NCI-H1048 (cell line): ENCODE measurements around the gene IQSEC1.
"Not testable (repeated sequence)": the region's sequence is repeated elsewhere in the genome, so short reads cannot be mapped to it uniquely, and the experiment has no call there.

Experiments
- DNase-seq: peaks from one replicate; lab custom pipeline; 2025; lab: John Stamatoyannopoulos, UW

Gene IQSEC1

GRCh38 chr3:12892840-12893189 lies 180.4 kb downstream of the IQSEC1 start:
- no peak for DNase-seq

DNA sequence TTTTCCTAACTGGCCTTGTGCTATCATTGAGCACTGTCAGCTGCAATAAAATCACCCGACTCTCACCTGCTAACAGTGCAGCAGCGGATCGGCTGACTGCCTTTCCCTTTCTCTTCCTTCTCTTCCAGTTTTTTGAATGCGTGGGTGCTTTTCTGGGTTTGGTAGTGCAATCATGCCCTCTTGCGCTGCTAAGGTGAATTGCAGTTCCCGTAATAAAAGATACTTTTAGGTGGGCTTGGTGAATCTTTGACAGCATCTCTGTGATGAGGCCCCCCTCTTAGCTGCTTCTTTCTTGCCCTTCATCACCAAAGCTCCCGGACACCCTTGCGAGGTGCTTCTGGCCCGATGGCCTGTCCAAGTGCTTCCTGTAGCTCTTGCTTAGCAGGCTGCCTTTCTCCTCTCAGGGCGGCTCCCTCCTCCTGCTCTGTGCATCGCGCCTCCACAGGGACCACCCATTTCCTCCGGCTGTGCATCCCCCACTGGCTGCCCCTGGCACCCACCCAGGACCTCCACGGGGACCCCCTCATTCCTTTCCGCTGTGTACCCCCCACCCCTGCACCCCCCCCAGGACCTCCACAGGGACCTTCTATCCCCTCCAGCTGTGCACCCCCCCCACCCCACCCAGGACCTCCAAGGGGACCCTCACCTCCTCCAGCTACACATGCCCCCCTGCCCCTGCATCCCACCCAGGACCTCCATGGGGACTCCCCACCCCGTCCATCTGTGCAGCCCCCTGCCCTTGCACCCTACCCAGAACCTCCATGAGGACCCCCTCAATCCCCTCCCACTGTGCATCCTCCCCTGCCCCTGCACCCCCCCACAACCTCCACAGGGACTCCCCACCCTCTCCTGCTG lies 181.0 kb downstream of the IQSEC1 start:
- DNase-seq, result peak; percentile 5

GRCh38 chr3:12891391-12891984 lies 181.7 kb downstream of the IQSEC1 start:
- DNase-seq, result no peak

GRCh38 chr3:12890610-12891390 lies 182.4 kb downstream of the IQSEC1 start:
- DNase-seq, result no peak

GRCh38 chr3:12886736-12887135 lies 186.5 kb downstream of the IQSEC1 start:
- no peak for DNase-seq

- no peak for DNase-seq
Measured at GRCh38 chr3:12886106-12886679, 187.0 kb downstream of the IQSEC1 start.

- no peak for DNase-seq
Measured at GRCh38 chr3:12885583-12885930, 187.7 kb downstream of the IQSEC1 start.

- no peak for DNase-seq
Measured at GRCh38 chr3:12884790-12885582, 188.2 kb downstream of the IQSEC1 start.

- DNase-seq, result no peak
Measured at GRCh38 chr3:12884186-12884680, 189.0 kb downstream of the IQSEC1 start.

DNA sequence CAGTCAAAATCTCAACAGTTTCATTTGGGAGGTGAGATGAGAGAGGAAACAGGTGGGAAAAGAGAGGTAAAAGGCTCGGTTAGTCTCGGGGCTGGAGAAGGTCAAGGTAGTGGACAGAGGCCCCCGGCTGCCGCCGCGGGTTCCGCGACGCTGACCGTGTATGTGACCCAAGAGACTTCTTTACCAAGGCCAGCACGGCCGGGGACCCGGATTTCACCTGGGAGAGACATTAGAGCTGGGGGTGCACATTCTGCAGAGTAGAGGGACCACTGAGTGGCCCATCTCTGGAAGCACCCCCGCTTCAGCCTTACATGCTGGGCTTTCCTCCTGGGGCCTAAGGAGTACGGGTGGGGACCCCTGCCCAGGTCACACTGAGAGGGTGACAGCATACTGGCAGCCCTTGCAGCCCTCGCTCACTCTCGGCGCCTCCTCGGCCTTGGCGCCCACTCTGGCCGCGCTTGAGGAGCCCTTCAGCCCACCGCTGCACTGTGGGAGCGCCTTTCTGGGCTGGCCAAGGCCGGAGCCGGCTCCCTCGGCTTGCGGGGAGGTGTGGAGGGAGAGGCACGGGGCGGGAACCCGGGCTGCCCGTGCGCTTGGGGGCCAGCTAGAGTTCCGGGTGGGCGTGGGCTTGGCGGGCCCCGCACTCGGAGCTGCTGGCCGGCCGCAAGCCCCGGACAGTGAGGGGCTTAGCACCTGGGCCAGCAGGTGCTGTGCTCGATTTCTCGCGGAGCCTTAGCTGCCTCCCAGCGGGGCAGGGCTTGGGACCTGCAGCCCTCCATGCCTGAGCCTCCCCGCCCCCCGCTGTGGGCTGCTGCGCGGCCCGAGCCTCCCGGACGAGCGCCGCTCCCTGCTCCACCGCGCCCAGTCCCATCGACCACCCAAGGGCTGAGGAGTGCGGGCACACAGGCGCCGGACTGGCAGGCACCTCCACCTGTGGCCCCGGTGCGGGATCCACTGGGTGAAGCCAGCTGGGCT lies 190.6 kb downstream of the IQSEC1 start:
- DNase-seq, result no peak

DNA sequence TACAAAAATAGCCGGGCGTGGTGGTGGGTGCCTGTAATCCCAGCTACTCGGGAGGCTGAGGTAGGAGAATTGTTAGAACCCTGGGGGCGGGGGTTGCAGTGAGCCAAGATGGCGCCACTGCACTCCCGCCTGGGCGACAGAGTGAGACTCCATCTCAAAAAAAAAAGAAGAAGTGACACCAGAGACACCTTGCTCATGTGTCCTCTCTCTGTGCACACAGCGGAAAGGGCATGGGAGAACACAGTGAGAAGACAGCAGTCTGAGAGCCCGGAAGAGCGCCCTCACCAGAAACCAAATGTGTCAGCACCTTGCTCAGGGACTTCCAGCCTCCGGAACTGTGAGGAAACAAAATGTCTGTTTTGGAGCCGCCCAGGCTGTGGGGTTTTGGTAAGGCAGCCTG lies 191.4 kb downstream of the IQSEC1 start:
- DNase-seq, result not testable (repeated sequence)

DNA sequence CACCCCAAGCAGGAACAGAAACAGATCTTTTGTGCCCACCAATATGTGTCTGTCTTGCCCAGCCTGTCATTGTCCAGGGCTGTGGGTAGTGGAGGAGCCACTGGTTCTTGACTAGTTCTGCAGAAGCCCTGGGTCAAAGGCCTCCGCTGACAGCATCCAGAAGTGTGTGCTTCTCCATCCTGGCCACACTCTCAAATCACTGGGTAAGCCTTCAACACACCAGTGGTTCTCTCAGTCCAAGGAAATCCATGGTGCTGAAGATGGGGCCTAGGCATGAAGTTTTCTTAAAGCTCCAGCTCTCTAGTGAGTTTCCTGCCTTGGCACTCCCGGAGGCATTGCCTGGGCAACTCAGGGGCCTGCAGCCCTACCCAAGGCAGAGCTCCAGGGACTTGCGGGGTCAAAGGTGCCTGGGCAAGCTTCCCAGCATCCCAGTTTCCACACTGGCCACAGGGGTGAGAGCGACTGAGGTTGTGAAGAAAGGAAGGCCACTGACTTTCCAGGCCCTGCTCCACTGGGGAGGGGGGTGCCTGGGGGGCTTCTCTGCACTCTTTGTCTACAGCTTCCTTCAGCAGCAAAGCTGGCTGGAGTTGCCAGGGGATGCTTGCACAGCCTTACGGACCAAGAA lies 193.9 kb downstream of the IQSEC1 start:
- DNase-seq, result no peak

GRCh38 chr3:12878758-12879157 lies 194.5 kb downstream of the IQSEC1 start:
- DNase-seq, result not testable (repeated sequence)

DNA sequence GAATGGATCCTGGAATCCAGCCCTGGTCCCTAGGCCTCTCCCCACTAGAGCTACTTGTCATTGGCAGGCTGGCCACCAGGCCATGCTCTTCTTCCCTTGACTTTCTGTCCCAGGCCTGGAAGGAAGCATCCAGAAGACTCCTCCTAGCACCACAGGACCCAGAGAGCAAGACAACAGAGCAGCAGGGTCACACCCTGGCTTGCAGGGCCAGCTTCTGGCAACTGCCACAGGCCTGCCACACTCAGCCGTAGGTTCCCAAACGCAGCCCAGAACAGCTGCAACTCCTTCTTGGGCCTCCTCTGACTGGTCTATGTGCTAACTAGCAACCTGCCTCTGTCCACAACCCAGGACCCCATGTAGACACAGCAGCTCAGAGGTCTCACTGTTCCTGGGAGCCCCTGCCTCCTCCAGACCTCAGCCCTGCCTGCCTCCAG lies 195.1 kb downstream of the IQSEC1 start:
- no peak for DNase-seq

GRCh38 chr3:12877040-12877439 lies 196.2 kb downstream of the IQSEC1 start:
- DNase-seq, result no peak

DNA sequence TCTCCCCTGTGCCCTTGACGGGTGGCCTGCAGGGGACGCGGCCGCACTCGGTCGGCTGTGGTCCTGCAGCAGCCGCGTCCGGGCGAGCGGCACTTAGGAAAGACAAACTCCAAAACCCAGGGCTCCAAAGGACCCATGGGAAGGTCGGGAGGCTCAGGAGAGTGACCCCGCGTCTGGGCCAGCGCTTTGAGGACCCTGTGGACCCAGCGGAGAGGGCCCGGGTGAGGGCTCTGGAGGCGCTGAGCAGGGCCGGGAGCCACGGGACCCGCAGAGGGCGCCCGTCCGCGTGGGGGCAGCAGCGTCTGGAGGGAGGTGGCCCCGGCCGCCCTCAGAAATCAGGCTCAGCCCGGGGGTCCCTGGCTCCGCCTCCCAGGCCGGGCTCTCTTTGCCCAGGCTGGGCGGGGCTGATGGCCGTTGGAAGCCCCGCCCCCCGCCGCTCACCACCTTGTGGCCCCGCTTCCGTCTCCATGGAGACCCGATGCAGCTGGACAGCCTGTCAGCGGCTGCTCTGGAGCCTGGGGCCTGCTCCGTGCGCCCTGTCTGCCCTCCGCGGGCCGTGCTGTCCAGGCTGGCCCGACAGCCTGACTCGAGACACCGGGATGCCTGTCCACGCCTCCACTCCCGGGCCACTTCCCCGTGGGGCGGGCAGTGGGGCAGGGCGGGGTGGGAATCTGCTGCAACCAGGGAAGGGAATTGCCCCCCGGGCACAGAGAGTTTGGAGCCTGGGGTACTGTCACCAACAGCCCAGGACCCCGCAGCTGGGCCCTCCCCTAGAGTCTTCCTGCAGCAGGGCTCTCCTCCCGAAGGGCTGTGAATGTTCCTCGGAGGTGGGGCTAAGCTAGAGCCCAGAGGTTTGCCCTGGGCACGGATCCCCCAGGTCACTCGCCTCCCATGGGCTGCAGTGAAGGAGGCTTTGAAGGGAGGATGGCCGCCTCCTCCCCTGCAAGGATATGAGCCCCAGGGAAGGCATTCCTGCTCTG lies 197.1 kb downstream of the IQSEC1 start:
- no peak for DNase-seq

DNA sequence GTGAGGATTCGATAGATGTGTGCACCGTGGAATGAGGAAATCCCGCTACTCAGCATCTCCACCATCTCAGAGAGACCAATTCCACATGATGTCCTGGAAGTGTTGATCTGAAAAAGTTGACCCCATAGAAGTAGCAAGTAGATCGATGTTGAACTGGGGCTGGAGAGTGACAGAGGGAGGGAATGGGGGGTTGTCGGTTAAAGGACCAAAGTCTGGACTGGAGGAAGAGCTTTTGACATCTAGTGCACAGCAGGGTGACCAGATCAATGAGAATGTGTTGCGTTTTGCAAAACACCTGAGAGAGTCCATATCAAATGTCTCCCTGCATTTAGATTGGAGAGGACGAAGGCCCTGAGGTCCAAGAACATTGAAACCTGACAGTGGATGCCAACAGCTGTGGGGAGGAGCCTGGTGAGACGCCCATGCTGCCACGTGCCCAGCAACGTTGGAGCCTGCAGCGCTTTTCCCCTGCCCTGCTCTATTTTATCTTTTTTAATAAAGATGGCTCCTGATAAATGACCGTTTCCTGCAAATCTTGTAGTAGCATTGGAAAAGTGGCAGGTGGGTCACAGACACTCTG lies 201.7 kb downstream of the IQSEC1 start:
- DNase-seq, result no peak

- no peak for DNase-seq
Measured at GRCh38 chr3:12870942-12871341, 202.3 kb downstream of the IQSEC1 start.
